GM12872 (cell line): ENCODE results near the gene TRIM28.

ENCODE experiments used
- TF ChIP-seq, protein P1 (sequence below): IDR thresholded peaks from 3 replicates; pipeline ENCODE4 v1.5.1; 2011; ENCODE audit warnings: low read depth, mild to moderate bottlenecking, low read length, moderate library complexity; ENCODE audit not compliant: insufficient read depth

TRIM28 gene

DNA sequence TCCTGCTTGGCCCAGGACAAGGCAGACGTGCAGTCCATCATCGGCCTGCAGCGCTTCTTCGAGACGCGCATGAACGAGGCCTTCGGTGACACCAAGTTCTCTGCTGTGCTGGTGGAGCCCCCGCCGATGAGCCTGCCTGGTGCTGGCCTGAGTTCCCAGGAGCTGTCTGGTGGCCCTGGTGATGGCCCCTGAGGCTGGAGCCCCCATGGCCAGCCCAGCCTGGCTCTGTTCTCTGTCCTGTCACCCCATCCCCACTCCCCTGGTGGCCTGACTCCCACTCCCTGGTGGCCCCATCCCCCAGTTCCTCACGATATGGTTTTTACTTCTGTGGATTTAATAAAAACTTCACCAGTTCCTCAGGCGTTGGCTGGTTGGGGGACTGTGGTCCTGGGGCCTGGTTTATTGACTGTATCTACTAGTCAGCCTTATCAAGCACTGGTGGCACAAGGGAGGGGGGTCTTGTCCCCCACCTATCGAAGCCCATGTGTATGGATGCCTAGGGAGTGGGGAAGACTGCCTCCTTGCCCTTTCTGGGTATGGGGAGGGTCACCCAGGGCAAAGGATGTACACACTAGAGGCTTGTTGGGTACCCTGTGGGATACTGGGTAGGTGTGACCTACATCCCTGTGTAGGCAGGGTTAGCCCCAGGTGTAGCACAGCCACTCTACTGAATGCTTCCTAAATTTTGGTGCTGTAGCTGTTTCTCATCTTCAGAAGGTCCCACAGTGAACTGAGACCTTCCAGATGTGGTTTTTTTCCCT, 6.7 kb downstream of the TRIM28 start:
- TF ChIP-seq, protein P1, sequence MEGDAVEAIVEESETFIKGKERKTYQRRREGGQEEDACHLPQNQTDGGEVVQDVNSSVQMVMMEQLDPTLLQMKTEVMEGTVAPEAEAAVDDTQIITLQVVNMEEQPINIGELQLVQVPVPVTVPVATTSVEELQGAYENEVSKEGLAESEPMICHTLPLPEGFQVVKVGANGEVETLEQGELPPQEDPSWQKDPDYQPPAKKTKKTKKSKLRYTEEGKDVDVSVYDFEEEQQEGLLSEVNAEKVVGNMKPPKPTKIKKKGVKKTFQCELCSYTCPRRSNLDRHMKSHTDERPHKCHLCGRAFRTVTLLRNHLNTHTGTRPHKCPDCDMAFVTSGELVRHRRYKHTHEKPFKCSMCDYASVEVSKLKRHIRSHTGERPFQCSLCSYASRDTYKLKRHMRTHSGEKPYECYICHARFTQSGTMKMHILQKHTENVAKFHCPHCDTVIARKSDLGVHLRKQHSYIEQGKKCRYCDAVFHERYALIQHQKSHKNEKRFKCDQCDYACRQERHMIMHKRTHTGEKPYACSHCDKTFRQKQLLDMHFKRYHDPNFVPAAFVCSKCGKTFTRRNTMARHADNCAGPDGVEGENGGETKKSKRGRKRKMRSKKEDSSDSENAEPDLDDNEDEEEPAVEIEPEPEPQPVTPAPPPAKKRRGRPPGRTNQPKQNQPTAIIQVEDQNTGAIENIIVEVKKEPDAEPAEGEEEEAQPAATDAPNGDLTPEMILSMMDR = no peak

DNA sequence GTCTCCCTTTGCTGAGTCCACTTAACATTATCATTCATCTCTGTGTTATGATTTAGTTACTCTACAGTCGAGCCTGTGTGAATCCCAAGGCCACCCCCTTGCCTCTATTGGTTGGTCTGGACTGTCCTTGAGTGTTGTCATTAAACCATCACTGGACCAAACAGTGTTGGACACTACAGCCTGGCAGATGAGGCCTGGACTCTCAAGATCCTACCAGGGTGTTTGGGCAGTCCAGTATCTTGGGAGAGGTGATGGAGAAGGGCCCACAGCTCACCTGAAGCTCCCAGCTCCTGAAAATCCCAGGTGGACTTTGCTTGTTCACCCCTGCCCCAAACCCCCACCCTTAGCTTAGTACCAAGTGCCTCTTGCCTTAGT, 7.2 kb downstream of the TRIM28 start:
- TF ChIP-seq, protein P1 = no peak

GRCh38 chr19:58551577-58552471, 8.0 kb downstream of the TRIM28 start:
- TF ChIP-seq, protein P1 = no peak

DNA sequence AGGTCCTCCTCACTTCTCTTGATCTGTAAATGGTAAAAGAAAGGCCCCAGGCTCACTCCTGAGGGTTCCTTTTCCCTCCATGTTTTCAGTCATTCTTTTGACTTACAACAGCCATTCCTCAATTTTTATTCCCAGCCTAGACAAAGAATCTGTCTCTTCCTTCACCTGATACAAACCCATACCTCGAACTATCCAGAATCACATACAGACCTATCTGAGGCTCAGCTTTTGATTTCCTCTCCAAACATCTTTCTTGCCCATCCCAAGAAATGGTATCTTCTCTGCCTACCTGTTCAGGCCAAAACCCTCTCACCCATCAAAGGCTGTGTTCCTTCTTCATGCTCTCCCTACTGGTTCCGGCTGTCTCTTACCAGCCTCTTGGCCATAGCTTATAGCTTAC, 8.8 kb downstream of the TRIM28 start:
- TF ChIP-seq, protein P1 = no peak

DNA sequence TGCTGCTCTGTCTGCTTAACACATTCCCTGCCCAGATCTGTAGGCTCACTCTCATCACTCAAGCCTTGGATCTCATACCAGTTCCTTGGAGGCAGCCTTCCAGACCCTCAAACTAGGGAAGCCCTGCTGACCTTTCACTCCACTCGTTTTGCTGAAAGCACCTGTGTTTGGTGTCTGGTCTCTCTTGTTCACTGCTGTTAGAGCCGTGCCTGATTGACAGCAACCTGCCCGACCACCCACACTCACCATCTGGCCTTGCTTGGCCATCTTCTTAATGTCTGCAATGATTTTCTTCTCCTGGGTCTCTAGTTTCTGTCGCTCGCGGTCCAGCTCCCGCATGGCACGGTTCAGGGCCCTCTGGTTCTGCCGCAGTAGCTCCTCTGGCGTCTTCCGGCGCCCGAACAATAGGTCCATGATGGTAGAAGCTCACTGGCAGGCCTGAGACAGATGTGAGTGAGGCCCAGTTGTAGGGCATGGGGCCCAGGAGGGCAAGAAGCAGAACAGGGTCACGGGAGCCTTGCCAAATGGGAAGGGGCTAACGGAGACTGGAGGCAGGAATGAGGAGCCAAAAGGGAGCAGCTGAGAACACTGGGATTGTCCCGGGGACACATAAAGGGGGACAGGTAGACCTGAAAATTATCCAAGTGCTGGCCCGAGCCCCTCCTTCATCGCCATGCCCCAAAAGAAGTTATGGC, 10.1 kb downstream of the TRIM28 start:
- TF ChIP-seq, protein P1 = no peak

DNA sequence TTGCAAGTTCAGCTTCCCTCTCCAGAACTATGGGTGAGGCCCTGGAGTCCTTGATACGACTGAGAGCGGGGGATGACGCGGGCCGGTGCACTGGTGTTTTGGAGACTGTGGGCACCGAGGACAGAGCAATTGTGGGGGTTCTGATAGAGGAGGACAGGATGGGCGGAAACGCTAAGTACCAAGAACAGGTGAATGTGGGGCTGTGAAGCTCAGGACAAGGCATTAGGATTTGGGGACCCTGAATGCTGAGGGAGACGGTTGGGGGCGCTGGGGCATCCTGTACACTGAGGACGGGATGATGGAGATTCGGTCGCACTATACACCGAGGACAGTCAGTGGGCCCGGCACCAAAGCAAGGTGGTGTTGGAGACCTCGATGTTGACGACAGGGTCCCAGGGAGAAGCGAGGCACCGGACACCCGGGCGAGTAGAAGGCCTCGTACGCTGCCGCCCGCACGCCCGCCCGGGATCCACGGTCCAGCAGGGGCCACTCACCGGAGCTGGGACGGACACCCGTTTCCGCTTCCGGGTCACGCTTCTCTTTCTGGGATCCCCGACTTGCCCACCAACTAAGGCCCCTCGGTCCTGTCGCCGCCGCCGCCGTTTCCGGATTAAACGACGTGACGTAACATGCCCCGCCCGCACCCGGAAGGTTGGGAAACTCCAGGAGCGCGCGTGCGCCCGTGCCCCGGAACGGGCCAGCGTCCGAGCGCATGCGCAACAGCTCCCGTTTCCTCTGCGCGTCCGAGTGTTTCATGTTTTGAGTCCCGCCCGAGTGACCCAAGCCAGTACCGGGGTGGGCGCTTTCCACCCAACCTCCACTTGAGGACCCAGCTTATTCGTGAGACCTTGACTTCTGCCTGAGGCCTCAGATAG, 10.9 kb downstream of the TRIM28 start, which contains the start of gene CHMP2A:
CHMP2A (minus strand) TSS at position 612 of the 875 bp plus-strand sequence. CDS start 893 bp downstream, outside the sequence.
- TF ChIP-seq, protein P1 = no peak
